Lower leg skin (tissue), 3 donors: Measurements from ENCODE around the gene TNFRSF8.

Experiments used
- POLR2A ChIP-seq, 2 donors: fragments of 450-650 bp; IDR thresholded peaks; one replicate each; pipeline ENCODE4 v1.6.1; 2016 to 2017; ENCODE audit warnings: antibody characterized with exemption in 2 of 2, mild to moderate bottlenecking in 1 of 2, moderate library complexity in 1 of 2
- TF ChIP-seq, protein P1 (sequence below), 3 donors: fragments of 450-650 bp; IDR thresholded peaks; one replicate each; pipeline ENCODE4 v1.5.1; 2016; ENCODE audit warnings: antibody characterized with exemption in 3 of 3, mild to moderate bottlenecking in 3 of 3, moderate library complexity in 2 of 3

DNA sequence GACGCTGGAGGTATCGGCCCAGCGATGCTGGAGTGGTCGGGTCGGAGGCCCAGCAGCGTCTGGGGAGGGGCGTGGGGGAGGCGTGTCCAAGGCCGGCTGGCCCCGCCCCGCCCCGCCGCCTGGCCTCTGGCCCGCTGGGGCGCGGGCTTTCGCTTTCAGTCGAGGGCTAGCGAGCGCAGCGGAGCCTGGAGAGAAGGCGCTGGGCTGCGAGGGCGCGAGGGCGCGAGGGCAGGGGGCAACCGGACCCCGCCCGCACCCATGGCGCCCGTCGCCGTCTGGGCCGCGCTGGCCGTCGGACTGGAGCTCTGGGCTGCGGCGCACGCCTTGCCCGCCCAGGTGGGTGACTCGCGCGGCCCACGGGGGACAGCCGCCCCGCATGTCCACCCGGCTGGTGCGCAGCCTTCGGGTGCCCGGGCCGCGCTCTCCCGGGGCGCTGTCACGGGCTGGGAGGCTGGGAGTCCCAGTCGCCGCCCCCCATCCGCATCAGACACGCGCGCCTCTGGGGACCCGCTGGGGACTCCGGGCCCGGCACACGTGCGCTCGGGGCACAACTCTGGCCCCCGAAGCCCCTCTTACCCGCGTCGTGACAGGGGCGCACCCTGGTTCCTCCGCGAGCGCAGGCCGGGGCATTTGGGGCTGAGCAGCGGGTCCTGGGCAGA lies 103.9 kb downstream of the TNFRSF8 start, which contains the start of gene TNFRSF1B:
- TF ChIP-seq, protein P1, sequence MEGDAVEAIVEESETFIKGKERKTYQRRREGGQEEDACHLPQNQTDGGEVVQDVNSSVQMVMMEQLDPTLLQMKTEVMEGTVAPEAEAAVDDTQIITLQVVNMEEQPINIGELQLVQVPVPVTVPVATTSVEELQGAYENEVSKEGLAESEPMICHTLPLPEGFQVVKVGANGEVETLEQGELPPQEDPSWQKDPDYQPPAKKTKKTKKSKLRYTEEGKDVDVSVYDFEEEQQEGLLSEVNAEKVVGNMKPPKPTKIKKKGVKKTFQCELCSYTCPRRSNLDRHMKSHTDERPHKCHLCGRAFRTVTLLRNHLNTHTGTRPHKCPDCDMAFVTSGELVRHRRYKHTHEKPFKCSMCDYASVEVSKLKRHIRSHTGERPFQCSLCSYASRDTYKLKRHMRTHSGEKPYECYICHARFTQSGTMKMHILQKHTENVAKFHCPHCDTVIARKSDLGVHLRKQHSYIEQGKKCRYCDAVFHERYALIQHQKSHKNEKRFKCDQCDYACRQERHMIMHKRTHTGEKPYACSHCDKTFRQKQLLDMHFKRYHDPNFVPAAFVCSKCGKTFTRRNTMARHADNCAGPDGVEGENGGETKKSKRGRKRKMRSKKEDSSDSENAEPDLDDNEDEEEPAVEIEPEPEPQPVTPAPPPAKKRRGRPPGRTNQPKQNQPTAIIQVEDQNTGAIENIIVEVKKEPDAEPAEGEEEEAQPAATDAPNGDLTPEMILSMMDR (IDR thresholded peaks at IDR 0.05): no peak
- peak in 1 of 2 donors; percentile 28 for TF ChIP-seq POLR2A (IDR thresholded peaks at IDR 0.05)
